PC-9 (cell line): ENCODE measurements around the gene ZDHHC11B. TPM values are rescaled to one million over a fixed set of nuclear protein-coding genes. Genes with fewer than 3 reads are reported as not detected.

Experiments used
- BruUV-seq: library from RNA; stranded (reverse); fragments of 400-500 nt; replicated peaks from 2 replicates; lab custom pipeline; 2021; lab: Mats Ljungman, UMichigan
- CTCF ChIA-PET: fragments of 300-600 bp; sonication (Branson Sonifier 250); formaldehyde crosslinking; loops from one replicate; lab custom pipeline; 2022; ENCODE audit warnings: antibody characterized with exemption; lab: Charles Lee
- POLR2A ChIA-PET: fragments of 300-600 bp; sonication (Branson Sonifier 250); formaldehyde crosslinking; loops from one replicate; lab custom pipeline; 2022; ENCODE audit warnings: antibody characterized with exemption; ENCODE audit not compliant: unreplicated experiment; lab: Charles Lee
- DNase-seq, 2 experiments: peaks; one replicate each; pipeline versions ENCODE4 v3.0.0 to v3.0.0-alpha.2; 2015 to 2022; ENCODE audit warnings: mixed read lengths in 1 of 2
- H2AFZ ChIP-seq: fragments of 200-600 bp; sonication (generic); 2 replicates; pipeline ENCODE4 v1.8.1; 2017; ENCODE audit warnings: antibody characterized with exemption
- H3F3A ChIP-seq: fragments of 200-600 bp; sonication (generic); 2 replicates; pipeline ENCODE4 v1.8.1; 2017; ENCODE audit warnings: antibody characterized with exemption, mild to moderate bottlenecking, low read depth; ENCODE audit not compliant: insufficient read depth
- H3K27ac ChIP-seq: fragments of 200-600 bp; sonication (generic); 2 replicates; pipeline ENCODE4 v1.6.1; 2016; ENCODE audit warnings: mixed run types
- H3K27me3 ChIP-seq: fragments of 200-600 bp; sonication (generic); 2 replicates; pipeline ENCODE4 v1.6.1; 2016; ENCODE audit warnings: low read depth, mixed run types; ENCODE audit not compliant: insufficient read depth
- H3K36me3 ChIP-seq: fragments of 200-600 bp; sonication (generic); 2 replicates; pipeline ENCODE4 v1.6.1; 2016; ENCODE audit warnings: low read depth, mixed run types
- H3K4me1 ChIP-seq: fragments of 200-600 bp; sonication (generic); replicated peaks from 2 replicates; pipeline ENCODE4 v1.6.1; 2016; ENCODE audit warnings: mixed run types; ENCODE audit not compliant: insufficient read depth
- H3K4me2 ChIP-seq: fragments of 200-600 bp; sonication (generic); 2 replicates; pipeline ENCODE4 v1.6.1; 2017; ENCODE audit warnings: mixed run types
- H3K4me3 ChIP-seq: fragments of 200-600 bp; sonication (generic); 2 replicates; pipeline ENCODE4 v1.6.1; 2016; ENCODE audit warnings: mixed run types
- H3K79me2 ChIP-seq: fragments of 200-600 bp; sonication (generic); 2 replicates; pipeline ENCODE4 v1.6.1; 2017; ENCODE audit warnings: low read depth, mixed run types
- H3K9me2 ChIP-seq: fragments of 200-600 bp; sonication (generic); 2 replicates; pipeline ENCODE4 v1.8.1; 2017; ENCODE audit warnings: mild to moderate bottlenecking; ENCODE audit not compliant: insufficient read depth
- H3K9me3 ChIP-seq: fragments of 200-600 bp; sonication (generic); 2 replicates; pipeline ENCODE4 v1.8.1; 2016; ENCODE audit warnings: low read depth; ENCODE audit not compliant: insufficient read depth
- H4K20me1 ChIP-seq: fragments of 200-600 bp; sonication (generic); 2 replicates; pipeline ENCODE4 v1.8.1; 2017; ENCODE audit not compliant: insufficient read depth
- EZH2 ChIP-seq: fragments of 200-600 bp; sonication (generic); IDR thresholded peaks from 2 replicates; pipeline ENCODE4 v1.8.0; 2017; ENCODE audit warnings: antibody characterized with exemption, low read depth
- intact Hi-C: fragments of 100-400 bp; cut with micrococcal nuclease; formaldehyde crosslinking; loops from one replicate; pipeline ENCODE4 v1.10.0; 2022; ENCODE audit not compliant: unreplicated experiment
- total RNA-seq: library from RNA; stranded (reverse); gene quantifications from 2 replicates; pipeline ENCODE4 v1.2.3, GENCODE V29; 2021
- TF ChIP-seq, protein P1 (sequence below): fragments of 200-600 bp; sonication (generic); conservative IDR thresholded peaks from 2 replicates; pipeline ENCODE4 v1.6.1; 2017; ENCODE audit warnings: mixed run types, antibody characterized with exemption, mild to moderate bottlenecking, moderate library complexity

ZDHHC11B gene
- total RNA-seq, 1 experiment from 2014 or later = 0.41 TPM

- Histone ChIP-seq H4K20me1 (peaks cover 39% of the 10 kb centered on the region), H3K9me2 (no peaks in the 10 kb centered on the region), H3K4me1 (peaks cover 10% of the 10 kb centered on the region), H3K36me3 (no peaks in the 10 kb centered on the region), H3K27me3 (no peaks in the 10 kb centered on the region), H3K79me2 (no peaks in the 10 kb centered on the region), H3K9me3 (no peaks in the 10 kb centered on the region), H3K27ac (no peak overlapping the region), H2AFZ (no peak overlapping the region), H3F3A (peaks cover 18% of the 10 kb centered on the region), H3K4me2 (no peak overlapping the region), H3K4me3 (no peak overlapping the region)
- intact Hi-C loops = no loop called here
- TF ChIP-seq EZH2 = no peak
- TF ChIP-seq, protein P1, sequence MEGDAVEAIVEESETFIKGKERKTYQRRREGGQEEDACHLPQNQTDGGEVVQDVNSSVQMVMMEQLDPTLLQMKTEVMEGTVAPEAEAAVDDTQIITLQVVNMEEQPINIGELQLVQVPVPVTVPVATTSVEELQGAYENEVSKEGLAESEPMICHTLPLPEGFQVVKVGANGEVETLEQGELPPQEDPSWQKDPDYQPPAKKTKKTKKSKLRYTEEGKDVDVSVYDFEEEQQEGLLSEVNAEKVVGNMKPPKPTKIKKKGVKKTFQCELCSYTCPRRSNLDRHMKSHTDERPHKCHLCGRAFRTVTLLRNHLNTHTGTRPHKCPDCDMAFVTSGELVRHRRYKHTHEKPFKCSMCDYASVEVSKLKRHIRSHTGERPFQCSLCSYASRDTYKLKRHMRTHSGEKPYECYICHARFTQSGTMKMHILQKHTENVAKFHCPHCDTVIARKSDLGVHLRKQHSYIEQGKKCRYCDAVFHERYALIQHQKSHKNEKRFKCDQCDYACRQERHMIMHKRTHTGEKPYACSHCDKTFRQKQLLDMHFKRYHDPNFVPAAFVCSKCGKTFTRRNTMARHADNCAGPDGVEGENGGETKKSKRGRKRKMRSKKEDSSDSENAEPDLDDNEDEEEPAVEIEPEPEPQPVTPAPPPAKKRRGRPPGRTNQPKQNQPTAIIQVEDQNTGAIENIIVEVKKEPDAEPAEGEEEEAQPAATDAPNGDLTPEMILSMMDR = no peak
- POLR2A ChIA-PET = no interaction called here
- CTCF ChIA-PET = no interaction called here
- no TSS peak for BruUV-seq
- no peak for DNase-seq
Measured at GRCh38 chr5:666816-667498, 117.6 kb downstream of the ZDHHC11B start.

DNA sequence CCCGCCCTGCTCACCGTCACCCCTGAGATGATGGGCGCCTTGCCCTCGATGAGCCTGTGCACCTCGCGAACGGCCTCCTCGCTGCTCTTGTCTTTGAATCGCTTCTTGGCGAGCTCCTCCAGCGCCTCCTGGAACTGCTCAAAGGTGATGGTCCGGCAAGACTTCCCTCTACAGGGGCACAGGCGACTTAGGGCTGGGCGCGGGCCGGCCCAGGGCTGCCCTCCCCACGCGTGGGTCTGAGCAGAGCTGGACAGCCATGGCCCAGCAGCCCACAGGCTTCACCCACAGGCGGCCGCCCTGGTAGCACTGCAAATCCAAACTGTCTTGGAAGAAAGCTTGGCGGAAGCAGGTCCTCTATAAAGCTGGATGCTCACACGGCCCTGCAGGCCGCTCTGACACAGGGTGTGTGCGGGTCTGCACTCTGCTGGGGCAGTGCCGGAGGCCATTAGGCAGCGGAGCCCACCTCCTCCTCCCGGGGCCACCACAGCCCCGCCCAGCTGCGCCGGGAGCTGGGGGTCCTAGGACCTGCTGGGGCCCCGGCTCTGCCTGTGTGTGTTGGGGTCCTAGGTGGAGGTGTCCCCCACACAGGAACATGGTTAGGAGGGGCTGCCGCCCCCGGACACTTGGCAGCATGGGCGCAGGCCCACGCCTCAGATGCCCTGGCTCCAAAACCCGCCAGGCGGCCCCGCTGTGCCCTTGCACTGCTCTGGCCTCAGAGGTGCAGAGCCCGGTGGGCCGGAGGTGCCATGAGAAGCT, 118.4 kb downstream of the ZDHHC11B start:
- no peaks in the 10 kb centered on the region for H3K27me3 ChIP-seq
- peaks cover 18% of the 10 kb centered on the region for H3F3A ChIP-seq
- no peaks in the 10 kb centered on the region for H3K9me2 ChIP-seq
- no peak for DNase-seq
- 0 out of 2 replicates have a peak, but pooled peaks cover 2% of the 10 kb centered on the region for H3K4me1 ChIP-seq
- H3K4me2 ChIP-seq = no peak overlapping the region
- H4K20me1 ChIP-seq = peaks cover 32% of the 10 kb centered on the region
- H3K4me3 ChIP-seq = no peak overlapping the region
- H3K9me3 ChIP-seq = no peaks in the 10 kb centered on the region
- BruUV-seq = no TSS peak
- H2AFZ ChIP-seq = no peak overlapping the region
- ChIA-PET POLR2A (no interaction called here), CTCF (no interaction called here)
- no peaks in the 10 kb centered on the region for H3K79me2 ChIP-seq
- intact Hi-C loops = no loop called here
- no peaks in the 10 kb centered on the region for H3K36me3 ChIP-seq
- TF ChIP-seq, protein P1 = no peak
- no peak for TF ChIP-seq EZH2
- H3K27ac ChIP-seq = no peak overlapping the region

GRCh38 chr5:665541-665955, 119.0 kb downstream of the ZDHHC11B start:
- TF ChIP-seq EZH2 = no peak
- TF ChIP-seq, protein P1 = no peak
- Histone ChIP-seq H3K4me3 (no peak overlapping the region), H3K79me2 (no peaks in the 10 kb centered on the region), H3K4me1 (no peaks in the 10 kb centered on the region), H3F3A (peaks cover 18% of the 10 kb centered on the region), H3K36me3 (no peaks in the 10 kb centered on the region), H4K20me1 (peaks cover 26% of the 10 kb centered on the region), H3K27me3 (no peaks in the 10 kb centered on the region), H3K9me3 (no peaks in the 10 kb centered on the region), H3K9me2 (no peaks in the 10 kb centered on the region), H2AFZ (no peak overlapping the region), H3K4me2 (no peak overlapping the region), H3K27ac (no peak overlapping the region)
- DNase-seq = no peak
- intact Hi-C loops = no loop called here
- no TSS peak for BruUV-seq
- CTCF ChIA-PET = no interaction called here
- POLR2A ChIA-PET = no interaction called here
